GM20431 (cell line): ENCODE results near the gene SH3BP4.

ENCODE experiments used
- in situ Hi-C: fragments of 300-500 bp; cut with MseI, MboI; formaldehyde crosslinking; loops from one replicate; pipeline ENCODE4 v1.15.0; 2020; ENCODE audit warnings: low sequenced_read_pairs; ENCODE audit not compliant: unreplicated experiment

Gene SH3BP4

DNA sequence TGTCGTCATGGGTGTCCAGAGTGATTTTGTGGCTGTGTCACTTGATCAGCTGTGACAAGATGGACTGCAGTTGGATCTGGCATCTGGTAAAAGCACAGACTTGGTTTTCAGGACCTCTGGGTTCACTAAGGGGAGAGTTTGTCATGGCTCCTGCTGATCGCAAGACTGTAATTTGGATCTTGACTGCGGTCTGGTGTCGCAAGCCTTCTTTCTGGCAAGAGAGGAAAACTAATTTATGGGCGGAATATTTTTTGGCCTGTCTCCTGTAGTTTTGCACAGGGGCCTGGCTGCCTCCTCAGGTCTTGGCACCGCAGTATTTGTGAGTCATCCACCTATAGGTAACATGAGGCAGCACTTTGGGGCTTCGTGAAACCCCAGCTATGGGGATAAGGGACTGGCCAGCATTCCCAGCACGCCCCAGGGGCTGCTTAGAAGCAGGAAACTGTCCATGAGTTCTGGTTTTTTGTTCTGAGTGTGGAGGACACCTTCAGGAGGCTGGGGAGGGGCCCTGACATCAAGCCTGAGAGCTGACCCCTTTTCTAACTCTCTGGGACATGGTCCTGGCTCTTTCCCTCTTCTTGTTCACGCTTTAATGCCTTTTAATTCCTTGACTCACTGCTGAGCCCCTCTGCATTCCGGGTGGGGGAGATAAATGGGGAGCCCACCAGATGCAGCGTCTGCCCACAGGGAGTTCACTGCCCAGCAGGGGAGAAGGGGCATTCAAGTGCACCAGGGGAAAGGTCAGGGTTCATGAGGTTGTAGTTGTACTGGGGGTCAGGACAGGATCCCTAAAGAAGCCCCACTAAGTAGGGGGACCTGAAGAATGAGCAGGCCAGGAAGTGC, 12.2 kb downstream of the SH3BP4 start:
- in situ Hi-C loops = no loop called here

DNA sequence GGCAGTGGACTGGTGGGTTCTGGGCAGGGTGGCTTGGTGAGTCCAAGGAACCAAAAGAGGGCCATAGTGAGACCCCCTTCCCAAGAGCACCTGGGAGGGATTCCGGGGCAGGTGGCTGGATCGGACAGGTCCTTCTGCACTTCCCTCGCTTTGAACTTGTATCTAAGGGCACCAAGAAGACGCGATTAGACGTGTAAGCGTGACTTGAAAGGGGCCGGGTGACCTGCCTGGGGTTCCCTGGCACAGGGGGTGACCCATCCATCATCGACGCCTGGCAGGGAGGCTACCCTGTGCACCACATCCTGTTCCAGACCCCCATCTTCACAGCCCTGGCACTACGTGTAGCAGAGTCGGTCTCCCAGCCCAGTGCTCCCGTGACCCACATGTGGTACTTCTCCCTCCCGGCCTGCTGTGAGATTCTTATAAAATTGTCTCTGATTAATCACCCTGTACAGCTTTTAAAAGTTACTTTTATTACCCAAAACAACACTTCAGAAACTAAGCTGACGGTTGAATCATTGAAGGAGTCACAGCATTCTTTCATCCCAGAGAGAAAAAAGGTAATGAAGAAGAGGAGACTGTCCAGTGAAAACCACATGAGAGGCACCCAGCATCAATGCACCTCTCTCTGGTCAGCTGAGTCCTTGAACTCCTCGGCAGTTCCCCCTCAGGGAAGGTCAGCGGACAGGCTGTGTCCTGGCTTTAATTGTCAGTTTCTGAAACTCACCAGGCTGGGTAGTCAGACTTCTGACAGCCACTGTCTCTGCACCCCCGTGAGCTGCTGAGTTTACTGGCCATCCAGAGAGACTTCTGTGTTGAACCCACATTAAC, 13.0 kb downstream of the SH3BP4 start:
- in situ Hi-C loops = no loop called here

DNA sequence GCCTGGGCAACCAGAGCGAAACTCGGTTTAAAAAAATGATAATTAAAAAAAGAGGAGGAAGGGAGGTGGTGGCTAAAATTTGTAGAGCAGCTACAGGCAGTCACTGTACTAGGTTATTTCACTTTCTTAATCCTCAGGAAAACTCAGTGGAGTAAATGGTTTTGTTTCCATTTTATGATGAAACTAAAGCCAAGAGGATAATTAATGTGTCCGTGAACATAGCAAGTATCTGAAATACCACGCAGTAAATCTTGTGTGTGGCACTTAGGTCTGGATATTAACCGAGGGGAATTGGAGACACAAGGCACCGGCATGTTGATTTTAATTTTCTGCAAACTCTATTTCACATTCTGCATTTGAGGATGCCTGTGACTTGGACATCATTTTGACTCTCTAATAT, 14.5 kb downstream of the SH3BP4 start:
- in situ Hi-C loops = no loop called here

DNA sequence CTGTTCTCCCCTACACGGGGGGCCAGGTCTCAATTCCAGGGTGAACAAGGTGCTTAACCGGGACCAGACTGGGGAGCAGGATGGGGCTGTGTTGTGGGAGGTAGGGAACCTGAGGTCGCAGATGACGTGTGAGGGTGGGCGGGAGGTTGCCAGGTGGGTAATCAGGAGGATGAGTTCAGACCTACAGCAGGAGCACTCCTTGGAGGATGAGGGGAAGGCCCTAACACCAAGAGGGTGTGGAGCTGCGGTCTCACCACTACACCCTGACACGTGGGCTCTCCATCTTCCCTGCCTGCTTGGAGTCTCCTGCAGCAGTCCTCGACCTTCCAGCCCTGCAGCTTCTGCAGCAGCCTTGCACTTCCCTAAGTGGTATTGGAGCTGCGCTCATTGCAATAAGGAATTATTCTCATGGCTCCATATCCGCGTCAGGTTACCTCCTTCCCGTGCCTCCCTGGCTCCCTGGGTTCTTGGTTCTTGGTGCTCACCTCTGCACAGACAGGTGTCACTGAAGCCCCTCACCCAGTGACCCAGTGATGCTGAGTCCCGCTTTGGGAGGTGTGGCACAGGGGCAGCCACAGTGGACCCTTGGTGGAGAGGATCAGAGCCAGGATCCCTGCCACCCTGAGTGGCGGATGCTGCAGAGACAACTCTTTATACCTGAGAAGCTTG, 15.5 kb downstream of the SH3BP4 start:
- in situ Hi-C loops = no loop called here

DNA sequence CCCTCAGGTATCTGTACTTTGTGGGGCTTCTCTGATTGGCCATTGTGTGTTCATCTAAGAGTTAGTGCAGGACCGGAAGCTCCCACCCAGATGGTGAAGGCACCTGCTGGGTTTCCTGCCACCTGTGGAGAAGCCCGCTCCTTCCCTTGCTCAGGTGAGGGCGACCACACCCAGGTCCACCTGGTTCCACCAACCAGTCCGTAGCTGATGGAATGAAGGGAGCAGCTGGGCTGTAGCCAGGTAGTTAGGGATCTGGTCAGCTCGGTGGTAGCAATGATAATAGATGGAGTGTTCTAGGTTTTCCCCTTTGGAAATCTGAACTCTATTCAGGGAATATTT, 16.0 kb downstream of the SH3BP4 start:
- in situ Hi-C loops = no loop called here

DNA sequence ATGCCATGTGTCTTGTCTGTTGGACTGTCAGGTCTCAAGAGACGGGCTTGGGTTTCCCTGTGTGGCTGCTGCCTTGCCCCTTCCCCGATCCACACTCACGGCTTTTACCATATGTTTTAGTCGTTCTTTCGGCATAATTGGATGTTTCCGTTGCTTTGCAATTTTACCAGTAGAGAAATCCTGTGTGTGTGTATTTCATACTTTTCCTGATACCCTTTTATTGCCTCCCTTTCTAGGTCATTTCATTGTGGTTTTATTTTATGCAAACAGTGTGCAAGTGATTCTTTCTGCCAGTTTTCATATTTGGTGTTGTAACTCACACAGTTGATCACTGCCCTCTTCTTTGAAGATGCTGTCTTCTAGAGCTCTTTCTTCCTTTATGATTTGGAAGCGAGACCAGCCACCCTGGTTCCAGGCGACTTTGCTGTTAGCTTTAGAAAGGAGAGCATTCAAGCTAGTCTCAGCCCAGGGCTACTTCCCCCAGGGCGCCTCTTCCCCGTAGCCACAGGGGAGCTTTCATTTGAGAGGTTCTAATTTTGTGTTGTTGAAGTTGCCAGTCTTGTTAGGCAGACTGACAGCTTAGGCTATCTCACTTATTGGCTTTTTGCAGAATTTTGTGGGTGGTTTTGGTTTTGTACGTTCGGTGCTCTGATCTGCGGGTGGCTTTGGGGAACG, 17.0 kb downstream of the SH3BP4 start:
- in situ Hi-C loops = no loop called here

DNA sequence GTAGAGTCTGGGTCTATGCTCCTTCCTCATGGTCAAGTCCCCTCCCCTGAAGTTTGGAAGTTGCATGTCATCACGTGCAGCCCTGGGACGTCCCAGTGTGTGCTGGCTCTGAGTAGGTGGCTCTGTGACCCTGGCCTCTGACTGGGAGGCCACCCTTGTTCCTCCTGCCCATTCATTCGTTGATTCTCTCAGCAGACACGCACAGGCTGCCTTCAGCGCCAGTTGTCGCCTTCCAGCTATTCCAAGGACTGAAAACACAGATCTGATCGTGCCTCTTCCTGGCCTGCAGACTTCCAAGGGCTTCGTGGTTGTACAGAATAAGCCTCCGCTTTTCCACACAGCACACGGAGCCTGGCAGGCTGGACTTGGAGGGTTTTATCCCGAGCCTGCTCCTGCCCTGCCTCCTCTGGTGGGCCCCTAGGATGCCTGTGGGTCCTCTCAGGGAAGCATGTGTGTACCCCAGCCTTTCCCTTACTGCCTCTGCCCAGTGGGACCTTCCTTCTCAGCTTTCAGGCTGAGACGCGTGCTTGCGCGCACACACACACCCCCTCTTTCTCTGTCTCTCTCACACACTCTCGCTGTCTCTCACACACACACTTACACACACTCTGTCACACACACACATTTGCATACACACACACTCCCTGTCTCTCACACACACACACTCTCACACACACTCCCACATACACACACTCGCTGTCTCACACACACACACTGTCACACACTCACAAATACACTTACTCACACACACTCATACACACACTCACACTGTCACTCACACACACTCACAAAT, 17.7 kb downstream of the SH3BP4 start:
- in situ Hi-C loops = no loop called here

DNA sequence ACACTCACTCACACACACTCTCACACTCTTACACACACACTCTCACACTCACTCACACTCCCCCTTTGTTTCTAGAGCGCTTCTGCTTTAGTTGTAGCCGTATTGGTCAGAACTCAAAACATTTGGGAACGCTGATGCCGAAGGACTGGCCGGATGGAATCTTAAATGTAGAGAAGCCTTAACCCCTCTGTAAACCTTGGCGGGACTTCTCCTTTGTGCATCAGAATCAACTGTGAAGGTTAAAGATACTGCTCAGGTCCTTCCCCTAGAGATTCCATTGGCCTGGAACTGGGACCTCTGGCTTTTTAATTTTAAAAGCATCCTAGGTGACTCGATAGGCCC, 18.3 kb downstream of the SH3BP4 start:
- in situ Hi-C loops = no loop called here

DNA sequence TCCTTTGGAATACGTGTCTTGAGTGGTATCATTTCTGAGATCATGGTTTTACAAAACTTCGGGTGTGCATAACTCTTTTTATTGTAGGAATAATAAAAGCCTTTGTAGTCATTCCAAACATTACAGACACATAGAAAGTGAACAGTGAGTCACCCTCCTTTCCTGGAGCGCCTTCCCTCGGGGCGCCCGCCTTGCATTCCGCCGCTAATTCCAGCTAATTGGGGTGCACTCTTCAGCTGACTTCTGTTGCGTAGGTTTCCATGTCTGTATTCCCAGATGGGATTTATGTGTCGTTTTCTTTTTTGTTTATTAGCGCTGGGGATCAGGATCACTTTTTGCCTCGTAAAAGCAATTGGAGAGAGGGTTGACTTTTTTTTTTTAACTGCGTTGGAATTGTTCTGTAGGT, 18.7 kb downstream of the SH3BP4 start:
- in situ Hi-C loops = no loop called here

DNA sequence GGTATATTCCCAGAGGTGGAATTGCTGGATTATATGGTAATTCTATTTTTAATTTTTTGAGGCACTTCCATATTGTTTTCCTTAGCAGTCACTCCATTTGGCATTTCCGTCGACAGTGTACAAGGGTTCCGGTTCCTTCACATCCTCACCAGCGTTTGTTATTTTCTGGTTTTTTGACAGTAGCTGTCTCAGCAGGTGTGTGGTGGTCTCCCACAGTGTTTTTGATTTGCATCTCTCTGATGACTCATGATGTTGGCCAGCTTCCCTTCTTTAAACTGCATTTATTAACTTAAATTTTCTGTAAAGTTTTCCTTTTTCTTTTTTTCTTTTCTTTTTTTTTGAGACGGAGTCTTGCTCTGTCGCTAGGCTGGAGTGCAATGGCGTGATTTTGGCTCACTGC, 19.7 kb downstream of the SH3BP4 start:
- in situ Hi-C loops = no loop called here

DNA sequence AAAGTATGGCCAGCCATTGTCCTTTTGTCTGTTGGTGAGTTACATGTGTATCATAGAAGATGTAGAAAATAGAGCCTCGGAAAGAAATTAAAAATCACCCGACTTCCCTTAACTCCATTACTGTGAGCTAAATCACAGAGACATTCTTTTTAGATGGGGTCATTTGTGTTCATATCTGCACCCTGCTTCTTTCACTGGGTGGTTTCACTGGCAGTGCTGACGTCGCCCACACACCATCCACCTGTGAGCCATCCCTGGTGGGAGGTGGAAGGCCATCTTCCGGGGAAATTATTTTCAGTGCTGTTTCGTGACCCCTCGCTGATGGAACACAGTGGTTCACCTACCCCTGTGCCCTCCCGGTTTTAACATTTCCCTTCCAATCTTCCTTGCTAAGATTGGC, 21.2 kb downstream of the SH3BP4 start:
- in situ Hi-C loops = no loop called here

DNA sequence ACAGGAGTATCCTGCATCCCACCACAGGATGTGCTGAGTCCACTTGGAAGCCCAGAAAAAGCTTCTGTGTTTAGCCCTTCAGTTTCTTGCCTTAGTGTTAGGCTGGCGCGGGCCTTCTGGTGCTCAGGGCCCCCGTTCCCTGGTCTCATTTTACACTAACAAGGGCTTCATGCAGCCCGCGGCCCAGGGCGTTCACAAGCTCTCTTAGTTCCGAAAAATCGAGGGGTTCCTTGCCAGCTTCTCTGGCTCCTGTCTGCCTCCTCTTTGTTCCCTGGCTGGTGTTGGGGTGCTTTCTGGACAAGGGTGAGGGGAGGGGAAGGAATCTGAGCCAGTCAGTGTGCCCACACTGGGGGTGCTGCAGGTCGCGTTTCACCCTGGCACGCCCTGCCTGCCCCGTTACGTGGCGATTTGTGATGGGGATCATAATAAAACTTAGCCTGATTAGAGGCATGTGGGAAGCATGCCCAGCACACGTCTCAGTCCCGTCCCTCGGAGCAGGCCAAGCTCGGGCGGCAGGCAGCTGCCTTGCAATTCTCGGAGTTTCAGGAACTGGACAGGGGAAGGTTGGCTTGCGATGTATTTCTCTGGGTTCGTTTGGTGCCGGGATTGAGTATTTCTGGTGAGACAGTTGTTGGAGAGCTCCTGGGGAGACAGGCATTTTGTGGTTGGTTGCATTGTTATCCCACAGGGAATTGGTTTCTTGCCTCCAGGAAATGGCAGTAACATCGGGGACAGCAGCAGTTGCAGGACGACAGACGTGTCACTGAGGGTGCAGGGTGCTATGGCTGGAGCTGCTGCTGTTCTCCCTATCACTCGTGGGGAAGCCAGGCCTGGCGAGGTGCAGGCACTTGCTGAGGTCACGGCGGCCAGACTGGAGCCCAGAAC, 22.9 kb downstream of the SH3BP4 start:
- in situ Hi-C loops = no loop called here

DNA sequence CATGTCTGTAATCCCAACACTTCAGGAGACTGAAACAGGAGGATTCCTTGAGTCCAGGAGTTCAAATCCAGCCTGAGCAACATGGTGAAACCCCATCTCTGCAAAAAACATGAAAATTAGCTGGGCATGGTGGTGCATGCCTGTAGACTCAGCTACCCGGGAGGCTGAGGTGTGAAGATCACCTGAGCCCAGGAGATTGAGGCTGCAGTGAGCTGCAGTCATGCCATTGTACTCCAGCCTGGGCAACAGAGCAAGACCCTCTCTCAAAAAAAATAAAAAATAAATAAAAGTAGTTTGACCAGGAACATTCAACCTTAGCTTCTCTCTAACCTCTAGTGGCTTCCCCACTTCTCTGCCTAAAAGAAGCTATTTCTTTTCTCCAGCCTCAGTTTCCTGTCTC, 23.8 kb downstream of the SH3BP4 start:
- in situ Hi-C loops = no loop called here

DNA sequence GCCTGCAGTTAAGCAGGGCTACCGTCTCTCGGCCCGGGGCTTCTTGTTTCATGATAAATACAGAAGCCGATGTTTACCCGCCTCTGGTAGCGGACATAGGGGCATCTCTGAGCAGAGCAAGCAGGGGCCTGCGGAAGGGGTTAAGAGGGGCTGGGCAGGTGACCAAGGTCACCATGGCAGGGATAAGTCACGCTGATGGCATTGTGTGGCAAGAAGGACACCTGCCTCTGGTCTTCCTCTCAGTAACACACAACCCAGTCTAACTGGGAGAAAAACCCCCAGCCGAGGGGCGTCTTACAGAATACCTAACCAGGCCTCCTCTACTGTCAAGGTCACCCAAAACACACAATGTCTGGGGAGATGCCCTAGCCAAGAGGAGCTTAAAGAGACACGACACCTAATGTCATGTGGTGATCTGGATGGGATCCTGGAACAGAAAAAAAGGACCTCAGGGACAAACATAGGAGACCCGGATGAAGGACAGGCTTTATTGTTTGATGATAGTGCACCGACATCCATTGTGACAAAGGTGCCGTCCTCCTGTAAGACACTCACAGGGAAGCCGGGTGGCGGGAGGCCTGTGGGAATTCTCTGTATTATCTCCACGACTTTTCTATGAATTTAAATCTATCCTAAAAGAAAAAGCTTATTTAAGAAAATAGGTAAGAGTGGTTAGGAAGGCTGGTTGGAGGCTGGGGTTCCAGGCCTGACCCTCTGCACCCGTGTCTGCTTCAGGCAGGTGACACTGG, 24.8 kb downstream of the SH3BP4 start:
- in situ Hi-C loops = no loop called here

DNA sequence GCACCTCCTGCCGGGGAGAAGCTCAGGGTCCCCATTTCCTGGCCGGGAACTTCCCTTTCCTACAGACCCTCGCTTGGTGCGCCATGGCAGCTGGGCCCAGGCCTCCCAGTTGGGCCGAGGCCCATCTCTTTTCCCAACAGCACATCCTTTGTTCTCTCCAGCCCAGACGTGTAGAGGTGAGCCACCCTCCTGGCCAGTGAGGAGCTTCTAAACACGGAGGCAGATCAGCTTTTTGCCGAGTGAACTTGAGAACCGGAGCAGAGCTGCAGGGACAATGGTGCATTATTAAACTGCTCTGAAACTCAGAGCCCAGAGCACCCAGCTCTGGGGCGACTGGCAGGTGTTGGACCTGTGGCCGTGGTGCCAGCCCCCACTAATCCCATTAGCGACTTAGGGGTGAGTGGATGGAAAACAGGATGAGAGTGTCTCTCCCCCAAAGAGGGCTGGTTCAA, 25.4 kb downstream of the SH3BP4 start:
- in situ Hi-C loops = no loop called here

DNA sequence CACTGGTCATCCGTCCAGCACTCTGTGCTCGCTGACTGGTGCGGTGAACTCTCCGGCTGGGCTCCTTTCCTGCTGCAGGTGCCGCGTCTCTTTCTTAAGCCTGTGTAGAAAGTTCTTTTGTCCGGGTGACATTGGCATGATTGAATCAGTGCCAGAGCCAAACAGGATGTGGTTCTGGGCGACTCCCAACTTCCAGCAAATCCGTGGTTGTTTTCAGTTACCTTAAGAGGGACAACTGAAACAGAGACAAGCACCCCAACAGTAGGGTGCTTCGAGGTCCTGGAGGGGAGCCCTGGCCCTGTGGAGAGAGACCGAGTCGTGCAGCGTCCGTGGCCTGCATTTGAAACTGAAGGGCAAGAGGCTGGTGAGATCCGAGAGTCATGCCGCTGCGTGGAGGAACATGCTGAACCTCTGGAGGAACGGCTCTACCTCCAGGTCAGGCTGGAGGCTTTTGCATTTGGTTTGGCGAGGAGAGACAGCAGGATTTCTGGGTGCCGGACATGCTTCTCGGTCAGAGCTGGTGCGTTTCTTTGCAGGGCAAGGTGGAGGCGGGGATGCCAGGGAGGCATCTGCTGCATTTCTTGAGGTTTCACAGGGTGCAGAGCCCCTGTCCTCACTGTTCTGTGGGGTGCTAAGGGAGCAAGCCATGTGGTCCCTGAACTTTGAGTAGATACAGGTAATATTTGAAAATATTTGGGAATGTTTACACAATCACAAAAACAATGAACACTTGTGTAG, 26.8 kb downstream of the SH3BP4 start:
- in situ Hi-C loops = no loop called here
